Measurements from ENCODE around the gene ZNHIT3.

ZNHIT3 gene

DNA sequence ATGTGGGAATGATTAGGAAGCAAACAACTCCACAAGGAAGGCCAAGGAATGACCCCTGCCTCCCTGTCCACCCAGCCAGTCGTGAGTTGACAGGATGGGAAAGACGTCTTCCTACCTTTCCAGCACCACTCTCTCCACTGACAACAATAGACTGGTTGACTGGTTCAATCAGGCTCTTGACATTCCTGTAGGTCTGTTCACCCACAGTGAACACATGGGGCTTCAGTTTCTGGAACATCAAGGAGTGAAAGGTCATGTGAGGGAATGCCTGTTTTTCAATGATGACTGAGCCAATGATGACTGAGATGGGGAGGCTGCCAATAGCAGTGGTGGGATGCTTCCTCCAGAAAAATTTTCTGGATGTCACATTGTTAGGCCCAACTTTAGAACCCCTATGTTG is 38.6 kb downstream of the ZNHIT3 start:
- H3K27ac ChIP-seq: no peak overlapping the region
- no peak for TF ChIP-seq CTCF (IDR thresholded peaks at IDR 0.05; ENCODE audit: low read depth, low read length)
- no peak overlapping the region for H3K4me3 ChIP-seq (ENCODE audit: low read depth, low read length)
- peaks cover 81% of the 10 kb centered on the region for H3K36me3 ChIP-seq
- H3K9me3 ChIP-seq (ENCODE audit: severe bottlenecking): no peaks in the 10 kb centered on the region
- no peaks in the 10 kb centered on the region for H3K27me3 ChIP-seq (ENCODE audit: insufficient read depth, low read depth, severe bottlenecking)
- DNase-seq: no peak

DNA sequence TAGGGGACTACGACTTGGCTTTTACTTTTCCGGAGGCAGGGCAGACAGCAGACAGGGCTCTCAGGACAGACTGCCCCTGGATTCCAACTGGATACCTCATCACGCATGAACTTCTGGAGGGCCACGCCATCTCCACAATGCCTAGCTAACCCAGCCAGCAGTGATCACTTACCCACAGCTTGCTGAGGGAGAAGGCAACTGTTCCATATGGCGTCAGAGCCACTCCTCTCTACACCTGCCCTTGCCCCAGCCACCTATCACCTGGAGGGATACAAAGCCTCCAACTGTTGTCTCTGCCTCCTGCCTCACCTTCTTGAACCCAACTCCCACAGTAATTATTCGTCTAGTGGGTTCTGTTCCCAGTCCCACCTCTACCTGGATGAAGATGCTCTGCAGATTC is 39.4 kb downstream of the ZNHIT3 start:
- Histone ChIP-seq H3K27me3 (ENCODE audit: insufficient read depth, low read depth, severe bottlenecking) (no peaks in the 10 kb centered on the region), H3K9me3 (ENCODE audit: severe bottlenecking) (no peaks in the 10 kb centered on the region), H3K27ac (no peak overlapping the region), H3K4me3 (ENCODE audit: low read depth, low read length) (no peak overlapping the region), H3K36me3 (peaks cover 79% of the 10 kb centered on the region)
- DNase-seq: no peak
- no peak for TF ChIP-seq CTCF (IDR thresholded peaks at IDR 0.05; ENCODE audit: low read depth, low read length)

DNA sequence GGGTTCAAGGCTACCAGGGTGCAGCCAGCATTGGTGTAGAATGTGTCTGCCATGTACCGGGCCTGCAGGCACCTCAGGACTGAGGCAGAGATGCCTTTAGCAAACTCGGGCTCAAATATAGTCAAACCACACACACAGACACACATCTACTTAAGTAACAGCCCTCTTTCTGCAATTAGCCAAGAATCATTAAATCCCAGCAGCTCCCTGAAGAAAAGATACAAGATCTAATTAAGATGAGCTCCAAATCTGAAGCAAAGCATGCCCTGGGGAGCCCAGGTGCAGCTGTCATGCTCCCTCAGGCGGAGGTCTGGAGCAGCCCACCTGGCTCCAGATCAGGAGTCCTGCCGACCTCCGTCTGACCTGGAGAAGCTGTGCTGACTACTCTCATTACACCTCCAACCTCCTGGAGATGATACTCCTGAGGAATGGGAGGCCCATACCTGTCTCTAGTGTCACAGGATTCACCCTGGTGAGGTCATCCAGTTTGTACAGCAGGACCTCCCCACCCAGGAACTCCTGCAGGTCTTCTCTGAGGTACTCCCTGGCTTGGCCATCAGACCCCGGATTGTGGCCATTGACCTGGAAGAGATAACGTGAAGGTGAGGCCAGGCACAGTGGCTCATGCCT is 41.3 kb downstream of the ZNHIT3 start:
- Histone ChIP-seq H3K27ac (no peak overlapping the region), H3K36me3 (peaks cover 86% of the 10 kb centered on the region), H3K4me3 (ENCODE audit: low read depth, low read length) (no peak overlapping the region), H3K9me3 (ENCODE audit: severe bottlenecking) (no peaks in the 10 kb centered on the region), H3K27me3 (ENCODE audit: insufficient read depth, low read depth, severe bottlenecking) (no peaks in the 10 kb centered on the region)
- TF ChIP-seq CTCF (IDR thresholded peaks at IDR 0.05; ENCODE audit: low read depth, low read length): no peak
- no peak for DNase-seq

GRCh38 chr17:36529121-36529520 is 42.6 kb downstream of the ZNHIT3 start:
- Histone ChIP-seq H3K4me3 (ENCODE audit: low read depth, low read length) (no peak overlapping the region), H3K36me3 (peaks cover 86% of the 10 kb centered on the region), H3K27ac (no peak overlapping the region), H3K9me3 (ENCODE audit: severe bottlenecking) (no peaks in the 10 kb centered on the region), H3K27me3 (ENCODE audit: insufficient read depth, low read depth, severe bottlenecking) (no peaks in the 10 kb centered on the region)
- no peak for TF ChIP-seq CTCF (IDR thresholded peaks at IDR 0.05; ENCODE audit: low read depth, low read length)
- DNase-seq: no peak

DNA sequence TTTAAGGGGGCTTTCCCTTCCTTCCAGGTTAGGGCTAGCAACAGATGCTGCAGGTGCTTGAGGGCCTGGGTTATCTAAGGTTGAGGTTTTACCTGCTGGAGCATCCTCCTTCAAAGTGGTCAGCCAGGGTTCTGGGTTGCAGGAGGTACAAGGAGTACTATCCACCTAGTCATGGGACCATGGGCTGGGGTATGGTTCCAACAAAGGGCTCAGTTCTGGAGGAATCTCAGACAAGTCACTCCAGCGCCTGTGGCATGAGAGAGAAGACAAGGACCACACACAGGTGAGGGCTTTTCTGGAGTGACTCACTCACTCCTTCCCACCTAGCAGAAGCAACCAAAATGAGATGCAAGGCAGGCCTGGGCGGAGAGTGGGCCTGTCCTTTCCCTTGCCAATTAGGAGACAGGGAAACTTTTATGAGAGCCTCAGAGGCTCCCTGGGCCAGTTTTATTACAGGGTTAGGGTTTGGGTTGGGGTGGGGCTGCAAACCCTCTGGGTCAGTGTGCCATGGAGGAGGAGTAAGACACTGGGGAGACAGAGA is 46.0 kb downstream of the ZNHIT3 start:
- no peak overlapping the region for H3K4me3 ChIP-seq (ENCODE audit: low read depth, low read length)
- no peak for DNase-seq
- no peaks in the 10 kb centered on the region for H3K27me3 ChIP-seq (ENCODE audit: insufficient read depth, low read depth, severe bottlenecking)
- H3K36me3 ChIP-seq: peaks cover 78% of the 10 kb centered on the region
- no peak for TF ChIP-seq CTCF (IDR thresholded peaks at IDR 0.05; ENCODE audit: low read depth, low read length)
- no peak overlapping the region for H3K27ac ChIP-seq
- H3K9me3 ChIP-seq (ENCODE audit: severe bottlenecking): no peaks in the 10 kb centered on the region
